HTR-8/SVneo (cell line): ENCODE results near the gene ASAP2.
A peak's percentile ranks its signal among the peaks of the same experiment; 100 is the strongest.

Experiments used
- DNase-seq: peaks from one replicate; pipeline ENCODE4 v3.0.0; 2011; ENCODE audit warnings: low spot score, mixed read lengths; ENCODE audit not compliant: insufficient read length
- FAIRE-seq: peaks from 2 replicates; lab custom pipeline; 2011; peaks lifted over from hg19 to GRCh38; lab: Jason Lieb, UNC

Gene ASAP2

GRCh38 chr2:9205963-9206948, at the start of gene ASAP2:
Gene ASAP2 (plus strand): TSS chr2:9206812. CDS start chr2:9207105, 293 bp downstream.
- FAIRE-seq (peak; percentile 88), DNase-seq (peak; percentile 87)

GRCh38 chr2:9158786-9159779, 47.5 kb upstream of the ASAP2 start:
- FAIRE-seq = no peak
- no peak for DNase-seq

- FAIRE-seq (peak; percentile 31), DNase-seq (no peak)
Observed at GRCh38 chr2:9160732-9161131, 45.9 kb upstream of the ASAP2 start.

GRCh38 chr2:9162841-9163240, 43.8 kb upstream of the ASAP2 start:
- DNase-seq (no peak), FAIRE-seq (no peak)

GRCh38 chr2:9163306-9164111, 43.1 kb upstream of the ASAP2 start:
- FAIRE-seq (no peak), DNase-seq (no peak)

- DNase-seq (no peak), FAIRE-seq (no peak)
Observed at GRCh38 chr2:9164112-9164608, 42.5 kb upstream of the ASAP2 start.

- DNase-seq (no peak), FAIRE-seq (no peak)
Observed at GRCh38 chr2:9165625-9166024, 41.0 kb upstream of the ASAP2 start.

- no peak for DNase-seq
- FAIRE-seq = no peak
Observed at GRCh38 chr2:9166579-9167377, 39.8 kb upstream of the ASAP2 start.

- DNase-seq = no peak
- FAIRE-seq = no peak
Observed at GRCh38 chr2:9167718-9168657, 38.6 kb upstream of the ASAP2 start.

GRCh38 chr2:9168821-9169221, 37.8 kb upstream of the ASAP2 start:
- FAIRE-seq = no peak
- DNase-seq = no peak

- DNase-seq (no peak), FAIRE-seq (no peak)
Observed at GRCh38 chr2:9169349-9170107, 37.1 kb upstream of the ASAP2 start.

GRCh38 chr2:9170458-9171130, 36.0 kb upstream of the ASAP2 start:
- DNase-seq (no peak), FAIRE-seq (no peak)

- peak; percentile 80 for DNase-seq
- no peak for FAIRE-seq
Observed at GRCh38 chr2:9174771-9175437, 31.7 kb upstream of the ASAP2 start.

- FAIRE-seq = no peak
- DNase-seq = no peak
Observed at GRCh38 chr2:9178110-9178903, 28.3 kb upstream of the ASAP2 start.

- FAIRE-seq (no peak), DNase-seq (no peak)
Observed at GRCh38 chr2:9178904-9179571, 27.6 kb upstream of the ASAP2 start.
